Measurements from ENCODE around the gene AOPEP. TPM values are rescaled to one million over a fixed set of nuclear protein-coding genes. Genes with fewer than 3 reads are reported as not detected.

AOPEP gene
- total and polyA plus RNA-seq, 9 of the 15 experiments (the other 6 are each of a cell fraction or from before 2014, with no cell fraction given) = 4.5 to 19.3 (median 13.5) TPM

DNA sequence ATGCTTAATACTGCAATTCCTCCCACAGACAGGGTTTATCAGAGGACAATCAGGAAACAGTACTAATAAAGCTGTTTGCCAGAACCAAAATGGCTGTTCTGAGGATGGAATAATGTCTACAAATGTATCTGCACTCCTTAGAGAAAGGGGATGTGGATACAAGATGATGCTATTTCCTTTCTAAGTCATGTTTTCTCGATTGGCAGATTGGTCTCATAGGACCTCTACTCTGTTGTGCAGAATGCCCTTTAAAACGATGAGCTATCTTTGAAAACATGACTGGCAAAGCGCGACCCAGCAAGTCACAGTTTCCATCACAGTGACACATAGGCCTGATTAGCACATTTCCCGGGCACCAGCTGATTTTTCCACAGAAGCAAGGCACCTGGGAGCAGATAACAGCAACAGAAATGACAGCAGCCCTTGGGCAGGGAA is 54.0 kb downstream of the AOPEP start (continued):
- TF ChIP-seq HNRNPK (IDR thresholded peaks at IDR 0.05; ENCODE audit: low read depth, low read length, poor library complexity, severe bottlenecking) = no peak
- TF ChIP-seq NR3C1 (CRISPR knock-in tag; IDR thresholded peaks at IDR 0.05) = no peak
- no peak for TF ChIP-seq ZFP1 (CRISPR knock-in tag; IDR thresholded peaks at IDR 0.05)
- no peak for TF ChIP-seq SPI1 (IDR thresholded peaks at IDR 0.05; ENCODE audit: borderline replicate concordance, low read depth, low read length)
- TF ChIP-seq IFI16 (CRISPR knock-in tag; IDR thresholded peaks at IDR 0.05) = no peak
- no peak for TF ChIP-seq MYBL2 (IDR thresholded peaks at IDR 0.05; ENCODE audit: low read depth)
- no peak for TF ChIP-seq MYBL2 (CRISPR knock-in tag; IDR thresholded peaks at IDR 0.05; ENCODE audit: borderline replicate concordance)
- no peak for TF ChIP-seq SRF (CRISPR knock-in tag; IDR thresholded peaks at IDR 0.05)
- TF ChIP-seq NR4A1 (CRISPR knock-in tag; IDR thresholded peaks at IDR 0.05) = no peak
- no peak for TF ChIP-seq NR4A1 (tag; IDR thresholded peaks at IDR 0.05)
- TF ChIP-seq POLR2G (IDR thresholded peaks at IDR 0.05; ENCODE audit: low read depth, low read length) = no peak
- no peak for TF ChIP-seq MED1 (CRISPR knock-in tag; IDR thresholded peaks at IDR 0.05; ENCODE audit: borderline replicate concordance)
- 0 out of 2 replicates have a peak, but pooled peaks have one; percentile 64 for TF ChIP-seq ELF4 (CRISPR knock-in tag; IDR thresholded peaks at IDR 0.05)
- no peak for TF ChIP-seq ZBTB7A (IDR thresholded peaks at IDR 0.05; ENCODE audit: borderline replicate concordance, control insufficient read depth, low read depth, low read length)
- no peak for TF ChIP-seq ZNF77 (CRISPR knock-in tag; IDR thresholded peaks at IDR 0.05)
- TF ChIP-seq ZBED1 (IDR thresholded peaks at IDR 0.05) = no peak
- TF ChIP-seq MXI1 (IDR thresholded peaks at IDR 0.05; ENCODE audit: low read depth, low read length) = no peak
- TF ChIP-seq KHSRP (IDR thresholded peaks at IDR 0.05) = no peak
- TF ChIP-seq SMAD2 (IDR thresholded peaks at IDR 0.05; ENCODE audit: low read depth, low read length) = no peak
- TF ChIP-seq SNRNP70 (optimal IDR thresholded peaks at IDR 0.05; ENCODE audit: low read depth, low read length) = no peak
- TF ChIP-seq RBM17 (IDR thresholded peaks at IDR 0.05; ENCODE audit: borderline replicate concordance, low read depth, low read length) = no peak
- TF ChIP-seq, protein P1, sequence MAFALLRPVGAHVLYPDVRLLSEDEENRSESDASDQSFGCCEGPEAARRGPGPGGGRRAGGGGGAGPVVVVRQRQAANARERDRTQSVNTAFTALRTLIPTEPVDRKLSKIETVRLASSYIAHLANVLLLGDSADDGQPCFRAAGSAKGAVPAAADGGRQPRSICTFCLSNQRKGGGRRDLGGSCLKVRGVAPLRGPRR (CRISPR knock-in tag; IDR thresholded peaks at IDR 0.05) = no peak
- TF ChIP-seq, protein P2, sequence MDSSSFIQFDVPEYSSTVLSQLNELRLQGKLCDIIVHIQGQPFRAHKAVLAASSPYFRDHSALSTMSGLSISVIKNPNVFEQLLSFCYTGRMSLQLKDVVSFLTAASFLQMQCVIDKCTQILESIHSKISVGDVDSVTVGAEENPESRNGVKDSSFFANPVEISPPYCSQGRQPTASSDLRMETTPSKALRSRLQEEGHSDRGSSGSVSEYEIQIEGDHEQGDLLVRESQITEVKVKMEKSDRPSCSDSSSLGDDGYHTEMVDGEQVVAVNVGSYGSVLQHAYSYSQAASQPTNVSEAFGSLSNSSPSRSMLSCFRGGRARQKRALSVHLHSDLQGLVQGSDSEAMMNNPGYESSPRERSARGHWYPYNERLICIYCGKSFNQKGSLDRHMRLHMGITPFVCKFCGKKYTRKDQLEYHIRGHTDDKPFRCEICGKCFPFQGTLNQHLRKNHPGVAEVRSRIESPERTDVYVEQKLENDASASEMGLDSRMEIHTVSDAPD (CRISPR knock-in tag; IDR thresholded peaks at IDR 0.05) = no peak
- TF ChIP-seq IRF2 (CRISPR knock-in tag; IDR thresholded peaks at IDR 0.05) = no peak
- no peak for TF ChIP-seq FOXP1 (CRISPR knock-in tag; IDR thresholded peaks at IDR 0.05)
- TF ChIP-seq, protein P3, sequence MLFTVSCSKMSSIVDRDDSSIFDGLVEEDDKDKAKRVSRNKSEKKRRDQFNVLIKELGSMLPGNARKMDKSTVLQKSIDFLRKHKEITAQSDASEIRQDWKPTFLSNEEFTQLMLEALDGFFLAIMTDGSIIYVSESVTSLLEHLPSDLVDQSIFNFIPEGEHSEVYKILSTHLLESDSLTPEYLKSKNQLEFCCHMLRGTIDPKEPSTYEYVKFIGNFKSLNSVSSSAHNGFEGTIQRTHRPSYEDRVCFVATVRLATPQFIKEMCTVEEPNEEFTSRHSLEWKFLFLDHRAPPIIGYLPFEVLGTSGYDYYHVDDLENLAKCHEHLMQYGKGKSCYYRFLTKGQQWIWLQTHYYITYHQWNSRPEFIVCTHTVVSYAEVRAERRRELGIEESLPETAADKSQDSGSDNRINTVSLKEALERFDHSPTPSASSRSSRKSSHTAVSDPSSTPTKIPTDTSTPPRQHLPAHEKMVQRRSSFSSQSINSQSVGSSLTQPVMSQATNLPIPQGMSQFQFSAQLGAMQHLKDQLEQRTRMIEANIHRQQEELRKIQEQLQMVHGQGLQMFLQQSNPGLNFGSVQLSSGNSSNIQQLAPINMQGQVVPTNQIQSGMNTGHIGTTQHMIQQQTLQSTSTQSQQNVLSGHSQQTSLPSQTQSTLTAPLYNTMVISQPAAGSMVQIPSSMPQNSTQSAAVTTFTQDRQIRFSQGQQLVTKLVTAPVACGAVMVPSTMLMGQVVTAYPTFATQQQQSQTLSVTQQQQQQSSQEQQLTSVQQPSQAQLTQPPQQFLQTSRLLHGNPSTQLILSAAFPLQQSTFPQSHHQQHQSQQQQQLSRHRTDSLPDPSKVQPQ (CRISPR knock-in tag; IDR thresholded peaks at IDR 0.05; ENCODE audit: borderline replicate concordance) = no peak
- TF ChIP-seq, protein P4, sequence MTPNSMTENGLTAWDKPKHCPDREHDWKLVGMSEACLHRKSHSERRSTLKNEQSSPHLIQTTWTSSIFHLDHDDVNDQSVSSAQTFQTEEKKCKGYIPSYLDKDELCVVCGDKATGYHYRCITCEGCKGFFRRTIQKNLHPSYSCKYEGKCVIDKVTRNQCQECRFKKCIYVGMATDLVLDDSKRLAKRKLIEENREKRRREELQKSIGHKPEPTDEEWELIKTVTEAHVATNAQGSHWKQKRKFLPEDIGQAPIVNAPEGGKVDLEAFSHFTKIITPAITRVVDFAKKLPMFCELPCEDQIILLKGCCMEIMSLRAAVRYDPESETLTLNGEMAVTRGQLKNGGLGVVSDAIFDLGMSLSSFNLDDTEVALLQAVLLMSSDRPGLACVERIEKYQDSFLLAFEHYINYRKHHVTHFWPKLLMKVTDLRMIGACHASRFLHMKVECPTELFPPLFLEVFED (CRISPR knock-in tag; conservative IDR thresholded peaks at IDR 0.05) = no peak

Measured in K562 (cell line).